IMR-90 (cell line): ENCODE results near the gene FBXO28.

Source experiments
- BHLHE40 ChIP-seq: fragments of 150-350 bp; IDR thresholded peaks from 2 replicates; pipeline ENCODE4 v1.6.1; 2016; ENCODE audit warnings: mild to moderate bottlenecking, low read depth, low read length
- CHD1 ChIP-seq: IDR thresholded peaks from 2 replicates; pipeline ENCODE4 v1.6.1; 2012; ENCODE audit warnings: low read depth, low read length, improper control_type of control experiment
- CTCF ChIP-seq: conservative IDR thresholded peaks from 2 replicates; pipeline ENCODE4 v1.5.1; 2012; ENCODE audit warnings: mild to moderate bottlenecking, low read depth, low read length, improper control_type of control experiment
- MAFK ChIP-seq: IDR thresholded peaks from 2 replicates; pipeline ENCODE4 v1.6.1; 2012; ENCODE audit warnings: low read depth, low read length, improper control_type of control experiment
- MAZ ChIP-seq: IDR thresholded peaks from 2 replicates; pipeline ENCODE4 v1.6.1; 2012; ENCODE audit warnings: low read depth, mild to moderate bottlenecking, low read length, improper control_type of control experiment, moderate library complexity, borderline replicate concordance
- MXI1 ChIP-seq: IDR thresholded peaks from 2 replicates; pipeline ENCODE4 v1.6.1; 2012; ENCODE audit warnings: low read depth, mild to moderate bottlenecking, low read length, moderate library complexity, borderline replicate concordance
- NFE2L2 ChIP-seq: fragments of 150-350 bp; IDR thresholded peaks from 2 replicates; pipeline ENCODE4 v1.6.1; 2016; ENCODE audit warnings: low read depth, mild to moderate bottlenecking, low read length
- POLR2A ChIP-seq: IDR thresholded peaks from 2 replicates; pipeline ENCODE4 v1.6.1; 2012; ENCODE audit warnings: mild to moderate bottlenecking, low read depth, low read length
- RAD21 ChIP-seq: IDR thresholded peaks from 2 replicates; pipeline ENCODE4 v1.6.1; 2012; ENCODE audit warnings: low read length, improper control_type of control experiment
- RCOR1 ChIP-seq: IDR thresholded peaks from 2 replicates; pipeline ENCODE4 v1.6.1; 2012; ENCODE audit warnings: mild to moderate bottlenecking, low read length, improper control_type of control experiment; ENCODE audit not compliant: insufficient replicate concordance
- RFX5 ChIP-seq: IDR thresholded peaks from 2 replicates; pipeline ENCODE4 v1.8.0; 2012; ENCODE audit warnings: low read depth, mild to moderate bottlenecking, low read length, moderate library complexity
- SMC3 ChIP-seq: fragments of 150-350 bp; IDR thresholded peaks from 2 replicates; pipeline ENCODE4 v1.6.1; 2016; ENCODE audit warnings: low read depth, mild to moderate bottlenecking, antibody characterized with exemption, low read length, moderate library complexity
- USF2 ChIP-seq: fragments of 150-350 bp; IDR thresholded peaks from 2 replicates; pipeline ENCODE4 v1.6.1; 2017; ENCODE audit warnings: mild to moderate bottlenecking, antibody characterized with exemption, low read length, low read depth
- TF ChIP-seq, protein P1 (sequence below): fragments of 150-350 bp; IDR thresholded peaks from 2 replicates; pipeline ENCODE4 v1.6.1; 2016; ENCODE audit warnings: low read depth, mild to moderate bottlenecking, low read length, moderate library complexity, borderline replicate concordance

- TF ChIP-seq CTCF: no peak
- no peak for TF ChIP-seq POLR2A
- TF ChIP-seq RFX5: no peak
- no peak for TF ChIP-seq MAZ
- TF ChIP-seq MAFK: no peak
- TF ChIP-seq USF2: no peak
- no peak for TF ChIP-seq BHLHE40
- TF ChIP-seq, protein P1, sequence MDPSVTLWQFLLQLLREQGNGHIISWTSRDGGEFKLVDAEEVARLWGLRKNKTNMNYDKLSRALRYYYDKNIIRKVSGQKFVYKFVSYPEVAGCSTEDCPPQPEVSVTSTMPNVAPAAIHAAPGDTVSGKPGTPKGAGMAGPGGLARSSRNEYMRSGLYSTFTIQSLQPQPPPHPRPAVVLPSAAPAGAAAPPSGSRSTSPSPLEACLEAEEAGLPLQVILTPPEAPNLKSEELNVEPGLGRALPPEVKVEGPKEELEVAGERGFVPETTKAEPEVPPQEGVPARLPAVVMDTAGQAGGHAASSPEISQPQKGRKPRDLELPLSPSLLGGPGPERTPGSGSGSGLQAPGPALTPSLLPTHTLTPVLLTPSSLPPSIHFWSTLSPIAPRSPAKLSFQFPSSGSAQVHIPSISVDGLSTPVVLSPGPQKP: no peak
- TF ChIP-seq MXI1: no peak
- no peak for TF ChIP-seq RCOR1
- no peak for TF ChIP-seq NFE2L2
- no peak for TF ChIP-seq RAD21
- no peak for TF ChIP-seq SMC3
- no peak for TF ChIP-seq CHD1
Measured at GRCh38 chr1:224084867-224085266, 29.0 kb upstream of the FBXO28 start.
